GM18907 (cell line): ENCODE results near the gene MBNL2.

Experiments used
- ATAC-seq: cut with Tn5 transposase; IDR thresholded peaks from one replicate; pipeline ENCODE4 v1.9.1; 2021; ENCODE audit warnings: mild to moderate bottlenecking, moderate library complexity; ENCODE audit not compliant: unreplicated experiment

The MBNL2 gene

DNA sequence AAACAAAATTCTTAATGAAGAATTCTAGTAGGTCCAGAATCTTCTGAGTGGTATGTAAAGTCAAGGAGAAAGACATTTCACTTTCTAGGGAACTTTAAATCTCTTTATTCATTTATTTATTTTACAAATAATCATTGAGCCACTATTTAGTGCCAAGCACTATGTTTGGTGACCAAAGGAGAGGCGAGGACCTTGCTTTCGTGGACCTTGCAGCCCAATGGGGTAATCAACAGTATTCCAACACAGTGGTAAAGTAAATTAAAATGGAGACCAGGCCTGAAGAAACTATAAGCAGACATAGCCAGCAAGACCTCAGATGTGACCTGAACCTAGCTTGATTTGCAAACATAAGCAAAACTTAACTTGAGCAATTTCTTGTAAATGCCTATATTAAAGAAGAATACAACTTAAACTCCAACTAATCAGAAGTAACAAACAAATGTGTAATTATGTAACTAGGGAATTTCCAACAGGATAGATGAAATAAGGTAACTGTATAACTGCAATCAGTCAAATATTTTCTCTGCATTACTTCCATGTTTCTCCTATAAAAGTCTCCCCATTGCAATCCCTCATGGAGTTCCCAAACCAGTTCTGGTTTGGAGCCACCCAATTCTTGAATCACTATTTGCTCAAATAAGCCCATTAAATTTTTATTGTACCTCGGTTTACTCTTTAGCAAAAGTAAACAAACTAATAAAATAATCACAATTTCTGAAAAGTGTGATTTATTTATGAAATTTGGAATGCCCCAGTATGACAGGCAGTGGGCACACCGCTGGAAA lies 67.6 kb downstream of the MBNL2 start:
- ATAC-seq, result no peak

- no peak for ATAC-seq
These were observed 73.4 kb downstream of the MBNL2 start for GRCh38 chr13:97295283-97296182.

GRCh38 chr13:97296740-97297139 lies 74.6 kb downstream of the MBNL2 start:
- ATAC-seq, result no peak

GRCh38 chr13:97298816-97299215 lies 76.7 kb downstream of the MBNL2 start:
- ATAC-seq, result peak; percentile 54

DNA sequence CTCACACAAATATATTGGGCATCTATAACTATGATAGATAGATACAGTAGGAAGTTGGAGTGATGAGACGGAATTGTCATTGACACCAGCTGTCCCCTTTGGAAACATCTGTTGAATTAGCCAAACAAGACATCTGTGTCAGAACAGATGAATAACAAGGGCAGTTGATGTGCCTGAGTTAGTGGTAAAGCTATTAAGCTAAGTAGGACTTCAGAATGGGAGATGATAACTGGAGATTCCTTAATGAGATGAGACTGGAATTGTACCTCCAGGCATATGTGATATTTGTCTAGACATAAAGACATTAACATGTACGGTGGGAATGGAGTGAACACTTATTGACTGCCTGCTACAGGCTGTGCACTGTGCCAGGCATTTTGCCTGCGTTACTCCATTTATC lies 78.7 kb downstream of the MBNL2 start:
- ATAC-seq, result no peak

DNA sequence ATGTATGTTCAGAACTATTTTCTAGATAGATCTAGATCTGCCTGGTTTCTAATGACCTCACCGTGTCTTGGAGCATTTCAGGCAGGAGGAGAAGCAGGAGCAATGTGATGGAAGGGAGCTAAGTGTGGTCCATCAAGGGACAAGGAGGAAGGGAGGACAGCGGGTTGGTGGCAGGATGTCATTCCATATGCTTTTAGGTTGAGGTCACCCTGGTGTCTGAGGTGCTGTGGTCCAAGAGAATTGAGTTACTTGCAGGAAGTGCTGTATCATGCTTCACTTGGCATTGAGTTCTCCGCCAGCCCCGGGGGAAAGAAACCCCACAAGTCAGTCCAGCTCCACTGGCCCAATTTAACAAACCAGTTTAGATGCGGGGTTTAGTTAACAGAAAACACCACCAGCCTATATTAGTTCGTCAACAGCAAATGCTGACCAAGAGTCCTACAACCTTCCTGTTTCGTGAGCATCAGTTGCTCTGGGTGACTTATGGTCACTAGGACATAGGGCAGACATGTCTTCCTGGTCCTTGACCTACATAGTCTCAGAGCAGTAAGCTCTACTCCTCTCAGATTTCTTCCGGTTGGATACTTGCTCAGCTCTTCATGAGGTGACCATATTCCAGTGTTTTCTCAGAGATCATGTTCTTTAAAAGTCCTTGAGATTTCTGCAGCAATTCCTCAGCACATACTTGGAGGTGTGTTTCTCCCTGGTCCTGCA lies 79.4 kb downstream of the MBNL2 start:
- ATAC-seq, result no peak

DNA sequence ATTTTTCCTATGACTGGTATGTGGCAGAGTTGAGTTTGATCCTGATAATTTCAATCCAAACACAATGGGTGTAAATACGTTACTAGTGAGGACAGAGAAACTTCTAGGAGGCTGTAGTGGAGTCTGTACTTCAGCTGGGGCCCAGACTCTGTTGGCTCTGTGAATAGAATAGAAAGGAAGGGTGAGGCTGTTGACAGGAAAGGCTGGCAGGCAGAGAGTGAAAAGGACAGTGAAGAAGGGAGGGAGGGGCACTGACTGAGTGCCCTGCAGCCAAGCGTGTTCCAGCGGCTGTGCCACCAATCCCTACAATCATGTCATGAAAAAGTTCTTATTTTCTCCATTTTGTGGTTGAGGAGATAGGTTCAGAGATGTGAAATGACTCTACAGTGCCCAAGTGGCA lies 80.5 kb downstream of the MBNL2 start:
- no peak for ATAC-seq

GRCh38 chr13:97306106-97306505 lies 84.0 kb downstream of the MBNL2 start:
- no peak for ATAC-seq

- no peak for ATAC-seq
These were observed 84.5 kb downstream of the MBNL2 start for GRCh38 chr13:97306645-97307044.

DNA sequence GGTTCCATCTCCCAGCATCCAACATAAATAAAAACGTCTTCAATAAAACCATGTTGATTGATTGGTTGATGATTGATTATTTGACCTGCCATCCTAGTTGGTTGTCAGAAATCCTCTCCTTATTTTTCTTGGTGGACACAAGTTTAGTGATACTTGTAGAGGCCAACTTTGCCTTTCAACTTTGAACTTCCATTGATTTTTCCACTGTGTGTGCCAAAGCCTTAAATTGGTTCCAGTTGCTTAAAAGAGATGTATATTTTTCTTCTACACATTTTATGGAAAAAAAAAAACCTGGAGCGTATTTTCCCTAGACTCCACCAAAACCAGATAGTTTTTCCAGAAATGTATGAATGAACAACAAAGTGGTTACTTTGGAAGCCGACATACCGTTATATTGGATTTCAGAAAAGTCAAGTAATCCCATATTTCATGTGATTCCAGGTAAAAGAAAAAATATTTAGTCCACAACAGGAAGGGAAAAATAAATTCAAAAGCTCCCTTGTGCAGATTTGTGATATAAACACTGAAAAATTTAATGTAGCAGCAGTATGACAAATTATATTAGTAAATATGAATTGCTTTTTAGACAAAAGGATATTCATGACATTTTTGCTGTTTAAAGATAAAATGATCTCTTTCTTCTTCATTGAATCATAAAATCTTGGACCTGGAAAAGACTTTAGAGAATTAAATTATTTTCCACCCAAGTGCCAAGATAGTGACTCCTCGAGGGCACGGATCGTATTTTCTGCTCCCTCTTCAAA lies 85.2 kb downstream of the MBNL2 start:
- ATAC-seq, result no peak

DNA sequence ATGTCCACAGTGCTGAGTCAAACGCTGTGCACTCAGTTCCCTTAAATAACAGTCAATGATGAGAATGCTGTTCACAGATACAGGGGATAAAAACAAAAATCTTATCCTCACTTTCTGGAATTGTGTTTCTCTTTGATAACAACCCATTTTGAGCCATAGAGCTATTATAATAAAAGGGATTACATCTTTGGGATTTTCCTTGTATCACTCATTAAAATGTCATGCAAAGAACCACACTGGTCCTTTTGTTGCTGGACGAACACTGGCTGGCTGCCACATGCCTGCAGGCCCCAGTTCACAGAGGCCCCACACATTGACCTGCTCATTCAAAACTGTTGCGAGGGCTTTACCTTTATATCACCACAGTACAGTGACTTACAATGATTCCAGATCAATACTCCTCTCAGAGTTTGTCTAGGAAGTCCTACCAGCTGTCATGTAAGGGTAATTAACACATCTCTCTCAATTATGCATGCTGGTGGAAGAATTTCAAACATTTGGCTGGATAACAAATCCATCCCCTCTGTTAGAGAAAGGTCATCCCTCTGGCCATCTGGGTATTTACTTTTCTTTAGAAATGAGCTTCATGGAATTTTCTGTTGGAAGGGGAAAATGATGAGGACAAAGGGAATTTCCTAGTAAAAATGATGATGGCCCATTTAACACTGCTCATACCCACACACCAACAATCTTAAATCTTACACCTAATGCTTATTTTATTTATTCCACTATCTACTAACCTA lies 85.9 kb downstream of the MBNL2 start:
- ATAC-seq, result no peak

GRCh38 chr13:97308735-97309429 lies 86.7 kb downstream of the MBNL2 start:
- no peak for ATAC-seq

GRCh38 chr13:97310809-97311436 lies 88.8 kb downstream of the MBNL2 start:
- ATAC-seq, result no peak

- ATAC-seq, result no peak
These were observed 89.8 kb downstream of the MBNL2 start for GRCh38 chr13:97311956-97312355.

DNA sequence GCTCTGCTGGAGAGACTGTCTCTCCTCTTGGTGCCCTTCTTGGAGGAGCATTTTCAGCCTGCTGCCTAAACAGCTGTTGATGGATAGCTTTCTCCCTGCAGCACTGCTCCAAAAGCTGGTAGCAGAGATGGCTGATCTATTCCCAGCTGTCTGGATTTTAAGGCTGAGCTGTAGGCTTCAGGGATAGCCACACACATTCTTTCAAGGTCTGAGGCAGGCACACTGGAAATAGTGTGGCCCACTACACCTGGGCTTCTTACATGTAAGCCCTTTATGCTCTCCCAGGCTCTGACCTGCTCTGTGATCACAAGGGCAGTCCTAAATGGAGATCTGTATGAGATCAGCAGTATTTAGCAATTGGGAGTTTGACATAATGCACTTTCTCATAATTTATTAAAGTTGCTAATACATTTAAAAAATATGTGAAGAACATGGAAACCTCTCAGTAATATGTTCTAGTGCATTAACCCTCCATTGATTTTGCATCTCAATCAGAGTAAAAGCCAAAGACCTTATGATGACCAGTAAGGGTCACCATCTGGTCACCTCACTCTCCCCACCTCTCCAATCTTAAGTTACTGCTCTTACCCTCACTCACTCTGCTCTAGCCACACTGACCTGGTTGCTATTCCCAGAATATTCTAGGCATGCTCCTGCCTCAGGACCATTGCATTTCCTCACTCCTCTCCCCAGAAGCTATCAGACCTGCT lies 91.6 kb downstream of the MBNL2 start:
- ATAC-seq, result no peak

- ATAC-seq, result no peak
These were observed 94.3 kb downstream of the MBNL2 start for GRCh38 chr13:97316390-97316789.

DNA sequence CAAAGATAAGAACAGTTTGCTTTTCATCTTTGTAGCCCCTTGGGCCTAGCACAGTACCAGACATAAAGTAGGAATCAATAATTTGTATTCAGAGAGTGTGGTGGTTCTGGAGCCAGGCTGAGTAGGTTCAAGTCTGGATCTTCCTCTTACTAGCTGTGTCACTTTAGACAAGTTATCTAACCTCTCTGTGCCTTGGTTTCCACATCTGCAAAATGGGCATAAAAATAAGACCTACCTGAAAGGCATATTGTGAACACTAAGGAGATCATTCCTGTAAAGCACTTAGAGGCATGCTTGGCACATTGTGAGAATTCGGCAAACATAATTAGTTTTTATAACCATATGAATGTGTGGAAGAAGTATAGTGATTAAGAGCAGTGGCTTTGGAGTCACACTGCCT lies 95.8 kb downstream of the MBNL2 start:
- no peak for ATAC-seq

DNA sequence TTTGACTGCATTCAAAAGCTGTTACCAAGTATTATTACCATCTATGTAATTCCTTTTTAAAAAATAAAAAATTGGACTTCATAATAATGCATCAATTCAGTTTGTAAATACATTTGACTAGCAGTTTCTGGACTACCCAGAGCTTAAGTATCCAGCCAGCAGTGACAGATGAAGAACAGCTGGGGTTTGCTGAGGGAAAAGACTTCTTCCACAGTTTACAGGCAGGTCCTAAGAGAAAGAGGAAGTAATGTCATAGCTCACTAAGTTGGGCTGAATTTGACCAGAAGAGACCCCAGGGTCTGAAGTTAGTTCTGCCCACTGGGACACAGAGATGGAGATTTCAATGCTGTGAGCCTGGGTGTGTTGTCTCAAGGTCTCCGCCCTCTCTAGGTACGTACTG lies 96.4 kb downstream of the MBNL2 start:
- ATAC-seq, result peak; percentile 59
